T-helper 2 cell treated with Interferon-gamma antibody and Interleukin-4, amounts not matched to agents 100 ng/mL and 5 ng/mL, for 36 hours (primary cell): Measurements from ENCODE around the gene CUL2. TPM values are rescaled to one million over a fixed set of nuclear protein-coding genes. Genes with fewer than 3 reads are reported as not detected.

Experiments
- total RNA-seq: library from RNA; stranded (reverse); gene quantifications from 2 replicates; pipeline ENCODE4 v1.2.3, GENCODE V29; 2022

The CUL2 gene
- total RNA-seq, 1 donor from 2014 or later = 42.9 TPM

Other genes starting within 250 kb of the CUL2 start
- 54.8 and 60.1 TPM in 2 replicates for gene CREM, start 36.5 kb upstream of the CUL2 start, total RNA-seq
- 56.3 and 61.3 TPM in 2 replicates for gene CCNY, start 246.2 kb upstream of the CUL2 start, total RNA-seq